Caki2 (cell line): ENCODE results near the gene AGAP2. TPM values are rescaled to one million over a fixed set of nuclear protein-coding genes. Genes with fewer than 3 reads are reported as not detected.

ENCODE experiments used
- DNase-seq: peaks from one replicate; pipeline ENCODE4 v3.0.0-alpha.2; 2015; ENCODE audit warnings: low read depth
- in situ Hi-C: cut with HindIII; loops from 2 replicates; pipeline ENCODE4 v1.10.0; 2016; ENCODE audit warnings: low sequenced_read_pairs, low pct_unique_long_range_greater_than_20kb, mixed read lengths
- total RNA-seq: library from RNA; depleted of rRNA; stranded (reverse); fragments of >200 nt; shearing (Covaris generic); gene quantifications from 2 replicates; pipeline ENCODE4 v1.2.3, GENCODE V29; 2014; ENCODE audit warnings: low replicate concordance

AGAP2 gene
- total RNA-seq, 1 experiment from 2014 or later, result 1.1 TPM

GRCh38 chr12:57741844-57742738 is 3.5 kb upstream of the AGAP2 start:
- no peak for DNase-seq
- in situ Hi-C loops, result no loop called here

- DNase-seq, result no peak
- in situ Hi-C loops, result no loop called here
These were observed 2.9 kb upstream of the AGAP2 start for GRCh38 chr12:57741413-57741789.

GRCh38 chr12:57740656-57741412 is 2.3 kb upstream of the AGAP2 start:
- DNase-seq, result no peak
- in situ Hi-C loops, result no loop called here

GRCh38 chr12:57739914-57740538 is 1.5 kb upstream of the AGAP2 start:
- in situ Hi-C loops, result no loop called here
- DNase-seq, result no peak

- no peak for DNase-seq
- in situ Hi-C loops, result no loop called here
These were observed 845 bp upstream of the AGAP2 start for GRCh38 chr12:57739387-57739786.

GRCh38 chr12:57737467-57738460 is 778 bp downstream of the AGAP2 start:
- DNase-seq, result no peak
- in situ Hi-C loops, result no loop called here

- DNase-seq, result no peak
- in situ Hi-C loops, result no loop called here
These were observed 1.6 kb downstream of the AGAP2 start for GRCh38 chr12:57736741-57737466.

GRCh38 chr12:57735952-57736740 is 2.4 kb downstream of the AGAP2 start:
- DNase-seq, result peak; percentile 28
- in situ Hi-C loops, result no loop called here

GRCh38 chr12:57735198-57735855 is 3.2 kb downstream of the AGAP2 start:
- in situ Hi-C loops, result no loop called here
- DNase-seq, result no peak

GRCh38 chr12:57734591-57734990 is 4.0 kb downstream of the AGAP2 start:
- no peak for DNase-seq
- in situ Hi-C loops, result no loop called here

- in situ Hi-C loops, result no loop called here
- DNase-seq, result no peak
These were observed 4.6 kb downstream of the AGAP2 start for GRCh38 chr12:57733928-57734327.

- in situ Hi-C loops, result no loop called here
- DNase-seq, result no peak
These were observed 5.6 kb downstream of the AGAP2 start for GRCh38 chr12:57732726-57733593.

GRCh38 chr12:57732270-57732669 is 6.3 kb downstream of the AGAP2 start:
- in situ Hi-C loops, result no loop called here
- no peak for DNase-seq

GRCh38 chr12:57731411-57732080 is 7.0 kb downstream of the AGAP2 start:
- DNase-seq, result no peak
- in situ Hi-C loops, result no loop called here
